Neural crest cell (in vitro differentiated cells): ENCODE results near the gene ZNF541. TPM values are rescaled to one million over a fixed set of nuclear protein-coding genes. Genes with fewer than 3 reads are reported as not detected.

Experiments
- DNase-seq: peaks from one replicate; pipeline ENCODE4 v3.0.0; 2021; ENCODE audit warnings: low read depth, mixed read lengths, low spot score
- H3K27ac Mint-ChIP-seq: one replicate; pipeline ENCODE4 v1.8.0; 2021; ENCODE audit warnings: mild to moderate bottlenecking, mixed read lengths; ENCODE audit not compliant: unreplicated experiment
- H3K27me3 Mint-ChIP-seq: 2 replicates; pipeline ENCODE4 v1.8.0; 2021; ENCODE audit warnings: low read depth, mild to moderate bottlenecking, mixed read lengths
- H3K36me3 Mint-ChIP-seq: 2 replicates; pipeline ENCODE4 v1.8.0; 2021; ENCODE audit warnings: low read depth, mild to moderate bottlenecking, mixed read lengths
- H3K4me1 Mint-ChIP-seq: 2 replicates; pipeline ENCODE4 v1.8.0; 2021; ENCODE audit warnings: mixed read lengths
- H3K4me3 Mint-ChIP-seq: one replicate; pipeline ENCODE4 v1.8.0; 2021; ENCODE audit warnings: mild to moderate bottlenecking, mixed read lengths
- H3K9me3 Mint-ChIP-seq: 2 replicates; pipeline ENCODE4 v1.8.0; 2021; ENCODE audit warnings: mixed read lengths
- total RNA-seq: library from RNA; stranded (reverse); gene quantifications from 2 replicates; pipeline ENCODE4 v1.2.1, GENCODE V29; 2021
- TF ChIP-seq, protein P1 (sequence below): fragments of 200-600 bp; sonication (generic); conservative IDR thresholded peaks from 2 replicates; pipeline ENCODE4 v1.5.0; 2021; ENCODE audit warnings: antibody characterized with exemption, mild to moderate bottlenecking

ZNF541 gene
- total RNA-seq, 1 donor from 2014 or later = not detected

DNA sequence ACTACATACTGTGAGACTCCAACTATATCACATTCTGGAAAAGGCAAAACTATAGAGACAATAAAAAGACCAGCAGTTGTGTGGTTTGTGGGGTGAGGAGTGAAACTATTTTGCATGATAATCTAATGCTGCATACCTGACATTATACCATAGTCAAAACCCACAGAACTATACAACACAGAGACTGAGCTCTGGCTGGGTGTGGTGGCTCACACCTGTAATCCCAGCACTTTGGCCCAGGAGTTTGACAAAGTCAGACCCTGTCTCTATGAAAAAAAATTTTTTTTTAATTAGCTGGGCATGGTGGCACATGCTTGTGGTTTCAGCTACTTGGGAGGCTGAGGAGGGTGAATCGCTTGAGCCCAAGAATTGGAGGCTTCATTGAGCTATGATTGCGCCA, 11.9 kb downstream of the ZNF541 start:
- TF ChIP-seq, protein P1, sequence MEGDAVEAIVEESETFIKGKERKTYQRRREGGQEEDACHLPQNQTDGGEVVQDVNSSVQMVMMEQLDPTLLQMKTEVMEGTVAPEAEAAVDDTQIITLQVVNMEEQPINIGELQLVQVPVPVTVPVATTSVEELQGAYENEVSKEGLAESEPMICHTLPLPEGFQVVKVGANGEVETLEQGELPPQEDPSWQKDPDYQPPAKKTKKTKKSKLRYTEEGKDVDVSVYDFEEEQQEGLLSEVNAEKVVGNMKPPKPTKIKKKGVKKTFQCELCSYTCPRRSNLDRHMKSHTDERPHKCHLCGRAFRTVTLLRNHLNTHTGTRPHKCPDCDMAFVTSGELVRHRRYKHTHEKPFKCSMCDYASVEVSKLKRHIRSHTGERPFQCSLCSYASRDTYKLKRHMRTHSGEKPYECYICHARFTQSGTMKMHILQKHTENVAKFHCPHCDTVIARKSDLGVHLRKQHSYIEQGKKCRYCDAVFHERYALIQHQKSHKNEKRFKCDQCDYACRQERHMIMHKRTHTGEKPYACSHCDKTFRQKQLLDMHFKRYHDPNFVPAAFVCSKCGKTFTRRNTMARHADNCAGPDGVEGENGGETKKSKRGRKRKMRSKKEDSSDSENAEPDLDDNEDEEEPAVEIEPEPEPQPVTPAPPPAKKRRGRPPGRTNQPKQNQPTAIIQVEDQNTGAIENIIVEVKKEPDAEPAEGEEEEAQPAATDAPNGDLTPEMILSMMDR = no peak
- Mint-ChIP-seq H3K4me1 (peaks cover 3% of the 10 kb centered on the region), H3K27ac (no peak overlapping the region), H3K27me3 (peaks cover 2% of the 10 kb centered on the region), H3K36me3 (no peaks in the 10 kb centered on the region), H3K4me3 (no peak overlapping the region), H3K9me3 (no peaks in the 10 kb centered on the region)
- no peak for DNase-seq

DNA sequence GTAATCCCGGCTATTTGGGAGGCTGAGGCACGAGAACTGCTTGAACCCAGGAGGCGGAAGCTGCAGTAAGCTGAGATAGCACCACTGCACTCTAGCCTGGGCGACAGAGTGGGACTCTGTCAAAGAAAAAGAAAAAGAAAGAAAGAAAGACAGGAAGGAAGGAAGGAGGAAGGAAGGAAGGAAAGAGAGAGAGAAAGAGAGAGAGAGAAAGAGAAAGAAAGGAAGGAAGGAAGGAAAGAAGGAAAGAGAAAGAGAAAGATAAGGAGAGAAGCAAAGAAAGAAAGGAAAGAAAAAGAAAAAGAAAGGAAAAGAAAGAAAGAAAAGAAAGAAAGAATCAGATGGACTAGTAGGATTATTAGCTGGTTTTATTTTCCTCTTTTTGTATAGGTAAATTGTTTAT, 22.8 kb downstream of the ZNF541 start:
- Mint-ChIP-seq H3K27me3 (no peaks in the 10 kb centered on the region), H3K4me1 (no peaks in the 10 kb centered on the region), H3K36me3 (no peaks in the 10 kb centered on the region), H3K27ac (no peak overlapping the region), H3K4me3 (no peak overlapping the region), H3K9me3 (no peaks in the 10 kb centered on the region)
- DNase-seq = no peak
- TF ChIP-seq, protein P1 = no peak

DNA sequence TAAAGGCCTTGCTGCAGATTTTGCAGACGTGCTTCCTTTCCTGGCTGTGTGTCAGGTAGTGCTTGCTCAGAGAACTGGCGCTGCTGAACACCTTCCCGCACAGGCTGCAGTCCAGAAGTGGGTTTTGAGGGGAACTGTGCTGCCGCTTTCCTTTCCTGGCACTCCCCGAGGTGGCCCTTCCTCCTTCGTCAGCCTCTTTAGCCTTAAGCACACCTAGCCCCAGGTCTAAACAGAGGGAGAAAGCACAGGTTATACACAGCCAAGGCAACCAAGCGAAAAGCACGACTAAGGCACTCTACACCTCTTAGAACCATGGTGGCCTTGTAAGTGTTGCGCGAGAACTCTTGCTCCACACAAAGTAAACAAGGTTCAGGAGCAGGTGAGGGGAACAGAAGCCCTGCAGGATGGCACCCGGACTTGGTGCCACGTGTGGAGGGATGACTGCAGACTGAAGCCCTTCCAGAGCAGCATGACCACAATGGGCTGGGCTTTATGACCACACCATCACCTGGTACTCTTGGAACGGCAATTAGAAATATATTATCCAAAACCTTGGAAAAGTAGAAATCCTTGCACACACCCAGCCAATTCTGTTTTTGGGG, 23.6 kb downstream of the ZNF541 start:
- H3K27ac Mint-ChIP-seq = no peak overlapping the region
- H3K9me3 Mint-ChIP-seq = no peaks in the 10 kb centered on the region

DNA sequence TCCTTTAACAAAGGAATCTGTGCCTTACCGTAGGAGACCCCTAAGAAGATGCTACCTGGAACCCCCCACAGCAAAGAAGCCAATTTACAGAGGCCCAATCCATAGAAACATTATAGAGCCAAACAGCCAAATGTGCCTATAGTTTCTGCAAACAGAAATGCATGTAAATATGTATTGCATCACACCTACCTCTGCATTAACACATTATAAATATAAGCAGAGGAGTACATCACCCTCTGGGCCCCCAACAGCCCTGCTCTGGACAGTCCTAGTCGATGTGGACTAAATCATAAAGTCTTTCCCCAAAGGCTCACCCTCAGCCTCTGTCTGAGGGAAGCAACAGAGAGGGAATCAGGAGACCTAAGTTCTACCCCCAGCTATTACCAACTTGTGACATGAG, 25.7 kb downstream of the ZNF541 start:
- no peak overlapping the region for H3K27ac Mint-ChIP-seq
- no peaks in the 10 kb centered on the region for H3K9me3 Mint-ChIP-seq
- H3K4me1 Mint-ChIP-seq = no peaks in the 10 kb centered on the region
- no peak for DNase-seq
- no peaks in the 10 kb centered on the region for H3K27me3 Mint-ChIP-seq
- no peak overlapping the region for H3K4me3 Mint-ChIP-seq
- TF ChIP-seq, protein P1 = no peak
- H3K36me3 Mint-ChIP-seq = no peaks in the 10 kb centered on the region

More for the DNA sequence above, 23.6 kb downstream of the ZNF541 start:
- Mint-ChIP-seq H3K27me3 (no peaks in the 10 kb centered on the region), H3K4me1 (no peaks in the 10 kb centered on the region), H3K4me3 (no peak overlapping the region), H3K36me3 (no peaks in the 10 kb centered on the region)
- TF ChIP-seq, protein P1 = no peak
- DNase-seq = no peak

DNA sequence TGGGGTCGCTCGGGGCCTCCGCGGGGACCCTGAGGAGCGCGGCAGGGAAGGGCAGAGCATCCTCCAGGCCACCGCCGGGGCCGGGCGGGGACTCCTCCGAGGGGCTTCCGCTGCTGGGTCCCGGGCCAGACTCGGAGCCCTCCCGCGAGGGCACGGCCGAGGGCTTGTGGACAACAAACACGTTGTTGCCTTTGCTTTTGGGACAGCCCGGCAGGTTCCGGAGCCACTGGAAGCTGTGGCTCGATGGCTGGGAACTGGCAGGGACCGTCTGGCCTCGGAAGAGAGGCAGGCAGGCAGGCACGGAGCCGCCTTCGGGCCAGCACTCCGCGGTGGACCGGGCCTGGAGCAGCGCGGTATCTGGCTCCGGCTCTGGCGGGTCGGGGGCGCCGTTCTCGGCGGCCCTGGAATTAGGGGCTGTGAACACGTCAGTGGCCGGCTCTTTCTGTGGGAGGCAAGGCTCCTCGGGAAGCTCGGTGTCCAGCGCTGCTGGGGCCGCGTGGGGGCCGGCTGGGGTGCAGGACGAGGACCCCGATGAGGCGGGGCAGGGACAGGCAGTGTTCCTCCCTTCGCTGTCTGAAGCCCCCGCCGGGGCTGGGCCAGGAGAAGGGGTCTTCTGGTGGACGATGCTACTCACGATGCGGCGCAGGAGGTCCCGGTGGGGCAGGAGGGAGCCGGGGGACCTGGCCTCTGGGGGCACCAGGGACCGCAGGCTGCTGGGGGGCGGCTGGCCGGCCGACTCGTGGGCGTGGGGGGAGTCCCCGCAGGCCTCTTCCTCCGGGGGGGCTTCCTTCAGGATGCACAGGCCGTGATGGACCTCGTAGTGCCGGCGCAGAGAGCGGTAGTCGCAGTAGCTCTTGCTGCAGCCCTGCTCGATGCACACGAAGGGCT, 27.6 kb downstream of the ZNF541 start:
- TF ChIP-seq, protein P1 = no peak

More for the DNA sequence above, 27.6 kb downstream of the ZNF541 start:
- no peak overlapping the region for H3K27ac Mint-ChIP-seq
- DNase-seq = no peak
- H3K36me3 Mint-ChIP-seq = no peaks in the 10 kb centered on the region
- H3K4me1 Mint-ChIP-seq = no peaks in the 10 kb centered on the region
- H3K27me3 Mint-ChIP-seq = no peaks in the 10 kb centered on the region
- H3K4me3 Mint-ChIP-seq = no peak overlapping the region
- no peaks in the 10 kb centered on the region for H3K9me3 Mint-ChIP-seq
